Measurements from ENCODE around the gene POR.

- TF ChIP-seq, protein P1, sequence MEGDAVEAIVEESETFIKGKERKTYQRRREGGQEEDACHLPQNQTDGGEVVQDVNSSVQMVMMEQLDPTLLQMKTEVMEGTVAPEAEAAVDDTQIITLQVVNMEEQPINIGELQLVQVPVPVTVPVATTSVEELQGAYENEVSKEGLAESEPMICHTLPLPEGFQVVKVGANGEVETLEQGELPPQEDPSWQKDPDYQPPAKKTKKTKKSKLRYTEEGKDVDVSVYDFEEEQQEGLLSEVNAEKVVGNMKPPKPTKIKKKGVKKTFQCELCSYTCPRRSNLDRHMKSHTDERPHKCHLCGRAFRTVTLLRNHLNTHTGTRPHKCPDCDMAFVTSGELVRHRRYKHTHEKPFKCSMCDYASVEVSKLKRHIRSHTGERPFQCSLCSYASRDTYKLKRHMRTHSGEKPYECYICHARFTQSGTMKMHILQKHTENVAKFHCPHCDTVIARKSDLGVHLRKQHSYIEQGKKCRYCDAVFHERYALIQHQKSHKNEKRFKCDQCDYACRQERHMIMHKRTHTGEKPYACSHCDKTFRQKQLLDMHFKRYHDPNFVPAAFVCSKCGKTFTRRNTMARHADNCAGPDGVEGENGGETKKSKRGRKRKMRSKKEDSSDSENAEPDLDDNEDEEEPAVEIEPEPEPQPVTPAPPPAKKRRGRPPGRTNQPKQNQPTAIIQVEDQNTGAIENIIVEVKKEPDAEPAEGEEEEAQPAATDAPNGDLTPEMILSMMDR (IDR thresholded peaks at IDR 0.05; ENCODE audit: low read depth, low read length), result no peak
- no peak for TF ChIP-seq EZH2phosphoT487 (IDR thresholded peaks at IDR 0.05; ENCODE audit: low read depth)
Observed at GRCh38 chr7:75998038-75998437, 83.1 kb downstream of the POR start.
